Body of pancreas (tissue), 4 donors: ENCODE data around the gene PEMT. TPM values are rescaled to one million over a fixed set of nuclear protein-coding genes. Genes with fewer than 3 reads are reported as not detected.

Source experiments
- ATAC-seq: fragments of 150-250 bp; one replicate; pipeline ENCODE4 v1.9.1; 2016
- DNase-seq, 4 donors: peaks; one replicate each; pipeline ENCODE4 v3.0.0-alpha.2; 2019
- H3K27ac ChIP-seq, 4 donors: fragments of 200-600 bp; sonication (generic); 1 replicate in 3 of 4; 2 replicates in 1 of 4; pipeline versions ENCODE4 v1.5.1 to v1.6.1; 2016 to 2019; ENCODE audit warnings: mild to moderate bottlenecking in 1 of 4, mixed read lengths in 1 of 4, moderate library complexity in 1 of 4
- H3K27me3 ChIP-seq, 2 donors: fragments of 200-600 bp; sonication (generic); one replicate each; pipeline ENCODE4 v1.6.0; 2016; ENCODE audit warnings: mild to moderate bottlenecking in 1 of 2
- H3K36me3 ChIP-seq, 2 donors: fragments of 200-600 bp; sonication (generic); replicated peaks in 1 of 2; 2 replicates each; pipeline ENCODE4 v1.5.1; 2016; ENCODE audit warnings: low read depth in 2 of 2; ENCODE audit not compliant: insufficient read depth in 1 of 2
- H3K4me1 ChIP-seq: fragments of 200-600 bp; sonication (generic); one replicate; pipeline ENCODE4 v1.6.0; 2016
- H3K4me3 ChIP-seq, 2 donors: fragments of 200-600 bp; sonication (generic); 1 replicate in 1 of 2; 2 replicates in 1 of 2; pipeline ENCODE4 v1.5.1; 2016 to 2019
- H3K9me3 ChIP-seq, 3 donors: fragments of 200-600 bp; sonication (generic); 1 replicate in 2 of 3; 2 replicates in 1 of 3; pipeline ENCODE4 v1.5.1; 2016
- CTCF ChIP-seq, 7 experiments: fragments of 450-650 bp in 4 of 7; fragments of 200-600 bp in 3 of 7; sonication (generic) in 3 of 7; IDR thresholded peaks; one replicate each; pipeline ENCODE4 v1.5.1; 2016 to 2019; ENCODE audit warnings: antibody characterized with exemption in 7 of 7
- POLR2A ChIP-seq, 3 donors: fragments of 450-650 bp; IDR thresholded peaks; one replicate each; pipeline ENCODE4 v1.6.1; 2016; ENCODE audit warnings: antibody characterized with exemption in 3 of 3, mild to moderate bottlenecking in 2 of 3
- WGBS, 2 donors: methylation state at CpG; one replicate each; pipeline ENCODE4 v1.1.5; 2017; 5-methylcytosine and 5-hydroxymethylcytosine counted together
- intact Hi-C: fragments of 100-400 bp; cut with DNase I; formaldehyde crosslinking; loops from one replicate; pipeline ENCODE4 v1.15.1; 2023
- total RNA-seq, 2 donors: library from RNA; depleted of rRNA; stranded (reverse); fragments of >200 nt; gene quantifications; one replicate each; pipeline ENCODE4 v1.1.0, GENCODE V29; 2016

PEMT gene
- total RNA-seq, 2 donors from 2014 or later = 23.4 to 27.8 TPM

GRCh38 chr17:17502741-17503565, 88.6 kb downstream of the PEMT start:
- Histone ChIP-seq H3K9me3 (no peaks in the 10 kb centered on the region), H3K27ac (no peak overlapping the region), H3K36me3 (no peaks in the 10 kb centered on the region), H3K4me3 (no peak overlapping the region), H3K4me1 (peaks cover 16% of the 10 kb centered on the region), H3K27me3 (no peaks in the 10 kb centered on the region)
- intact Hi-C loops = loop anchor here (5.0 kb wide), 2 partner anchors 54 to 151 kb away; no protein-coding TSS in a partner anchor
- TF ChIP-seq CTCF (IDR thresholded peaks at IDR 0.05) (no peak), POLR2A (IDR thresholded peaks at IDR 0.05) (no peak)
- no peak for ATAC-seq
- DNase-seq = no peak
- WGBS, 2 donors = 82 to 90% methylated on average over 19 to 21 of the region's 21 CpGs

GRCh38 chr17:17500999-17501605, 90.4 kb downstream of the PEMT start:
- H3K9me3 ChIP-seq = no peaks in the 10 kb centered on the region
- DNase-seq = peak in 1 of 4 donors; percentile 70
- no peak overlapping the region for H3K27ac ChIP-seq
- ATAC-seq = no peak
- peaks cover 12% of the 10 kb centered on the region for H3K4me1 ChIP-seq
- H3K27me3 ChIP-seq = no peaks in the 10 kb centered on the region
- 64 to 65% methylated on average over 14 of the region's 14 CpGs for WGBS, 2 donors
- TF ChIP-seq CTCF (IDR thresholded peaks at IDR 0.05) (peak in 1 of 7 experiments; percentile 41), POLR2A (IDR thresholded peaks at IDR 0.05) (no peak)
- no peak overlapping the region for H3K4me3 ChIP-seq
- intact Hi-C loops = loop anchor here (5.0 kb wide), 2 partner anchors 56 to 149 kb away; no protein-coding TSS in a partner anchor
- no peaks in the 10 kb centered on the region for H3K36me3 ChIP-seq

- Histone ChIP-seq H3K4me3 (no peak overlapping the region), H3K9me3 (no peaks in the 10 kb centered on the region), H3K27me3 (no peaks in the 10 kb centered on the region), H3K36me3 (no peaks in the 10 kb centered on the region), H3K4me1 (peaks cover 25% of the 10 kb centered on the region), H3K27ac (no peak overlapping the region)
- WGBS, 2 donors = 74 to 82% methylated on average over 12 to 17 of the region's 17 CpGs
- intact Hi-C loops = loop anchor here (2.0 to 5.0 kb wide), 3 partner anchors 58 to 147 kb away; no protein-coding TSS in a partner anchor
- DNase-seq = peak in 2 of 4 donors; percentile 1 to 3
- no peak for TF ChIP-seq CTCF (IDR thresholded peaks at IDR 0.05)
- TF ChIP-seq POLR2A (IDR thresholded peaks at IDR 0.05) = no peak
- no peak for ATAC-seq
Measured at GRCh38 chr17:17499402-17500145, 91.9 kb downstream of the PEMT start.

- intact Hi-C loops = loop anchor here (2.0 kb wide), 1 partner anchor 70 kb away; no protein-coding TSS in a partner anchor
- DNase-seq (peak in 2 of 4 donors; percentile 3 to 4), ATAC-seq (no peak)
- H3K4me1 ChIP-seq = peaks cover 27% of the 10 kb centered on the region
- no peak overlapping the region for H3K27ac ChIP-seq
- no peaks in the 10 kb centered on the region for H3K9me3 ChIP-seq
- no peak for TF ChIP-seq CTCF (IDR thresholded peaks at IDR 0.05)
- no peak for TF ChIP-seq POLR2A (IDR thresholded peaks at IDR 0.05)
- 85 to 87% methylated on average over 15 to 16 of the region's 16 CpGs for WGBS, 2 donors
- no peaks in the 10 kb centered on the region for H3K27me3 ChIP-seq
- H3K4me3 ChIP-seq = no peak overlapping the region
- H3K36me3 ChIP-seq = no peaks in the 10 kb centered on the region
Measured at GRCh38 chr17:17498606-17499301, 92.8 kb downstream of the PEMT start.
